Measurements from ENCODE around the gene PRKCE. TPM values are rescaled to one million over a fixed set of nuclear protein-coding genes. Genes with fewer than 3 reads are reported as not detected.
A peak's percentile ranks its signal among the peaks of the same experiment; 100 is the strongest.
"Not testable (repeated sequence)": the region's sequence is repeated elsewhere in the genome, so short reads cannot be mapped to it uniquely, and the experiment has no call there.

The PRKCE gene
- total RNA-seq, 1 experiment from 2014 or later: 12.1 TPM

GRCh38 chr2:46213906-46214305 is 562.4 kb downstream of the PRKCE start:
- intact Hi-C loops (cut with micrococcal nuclease): no loop called here
- ChIA-PET POLR2A (no interaction called here), CTCF (no interaction called here)
- Mint-ChIP-seq H3K27ac (ENCODE audit: low read depth, unreplicated experiment) (no peak overlapping the region), H3K36me3 (ENCODE audit: insufficient read depth, unreplicated experiment) (no peaks in the 10 kb centered on the region), H3K27me3 (ENCODE audit: insufficient read depth, unreplicated experiment) (no peaks in the 10 kb centered on the region), H3K4me3 (ENCODE audit: unreplicated experiment) (no peak overlapping the region), H3K4me1 (ENCODE audit: insufficient read depth, unreplicated experiment) (peaks cover 11% of the 10 kb centered on the region), H3K9me3 (ENCODE audit: unreplicated experiment) (peaks cover 19% of the 10 kb centered on the region)
- no peak for DNase-seq (ENCODE audit: unreplicated experiment)
- no peak for TF ChIP-seq CTCF (IDR thresholded peaks at IDR 0.05; ENCODE audit: unreplicated experiment)
- BruUV-seq (replicated peaks): no TSS peak

- peaks cover 7% of the 10 kb centered on the region for H3K9me3 Mint-ChIP-seq (ENCODE audit: unreplicated experiment)
- BruUV-seq (replicated peaks): no TSS peak
- no peaks in the 10 kb centered on the region for H3K36me3 Mint-ChIP-seq (ENCODE audit: insufficient read depth, unreplicated experiment)
- TF ChIP-seq CTCF (IDR thresholded peaks at IDR 0.05; ENCODE audit: unreplicated experiment): no peak
- H3K27me3 Mint-ChIP-seq (ENCODE audit: insufficient read depth, unreplicated experiment): no peaks in the 10 kb centered on the region
- no peak overlapping the region for H3K4me3 Mint-ChIP-seq (ENCODE audit: unreplicated experiment)
- intact Hi-C loops (cut with micrococcal nuclease): no loop called here
- ChIA-PET POLR2A (no interaction called here), CTCF (no interaction called here)
- DNase-seq (ENCODE audit: unreplicated experiment): peak; percentile 29
- peaks cover 11% of the 10 kb centered on the region for H3K4me1 Mint-ChIP-seq (ENCODE audit: insufficient read depth, unreplicated experiment)
- H3K27ac Mint-ChIP-seq (ENCODE audit: low read depth, unreplicated experiment): no peak overlapping the region
Measured at GRCh38 chr2:46216213-46216612, 564.7 kb downstream of the PRKCE start.

GRCh38 chr2:46223514-46223913 is 572.0 kb downstream of the PRKCE start:
- BruUV-seq (replicated peaks); intact Hi-C loops (cut with micrococcal nuclease); DNase-seq (ENCODE audit: unreplicated experiment); H3K9me3 Mint-ChIP-seq (ENCODE audit: unreplicated experiment); H3K27ac Mint-ChIP-seq (ENCODE audit: low read depth, unreplicated experiment); H3K36me3 Mint-ChIP-seq (ENCODE audit: insufficient read depth, unreplicated experiment); H3K4me3 Mint-ChIP-seq (ENCODE audit: unreplicated experiment); POLR2A ChIA-PET; H3K27me3 Mint-ChIP-seq (ENCODE audit: insufficient read depth, unreplicated experiment); CTCF ChIA-PET: not testable (repeated sequence)
- peaks cover 14% of the 10 kb centered on the region for H3K4me1 Mint-ChIP-seq (ENCODE audit: insufficient read depth, unreplicated experiment)

- Mint-ChIP-seq H3K27me3 (ENCODE audit: insufficient read depth, unreplicated experiment) (no peaks in the 10 kb centered on the region), H3K9me3 (ENCODE audit: unreplicated experiment) (no peaks in the 10 kb centered on the region), H3K36me3 (ENCODE audit: insufficient read depth, unreplicated experiment) (no peaks in the 10 kb centered on the region), H3K4me1 (ENCODE audit: insufficient read depth, unreplicated experiment) (peaks cover 14% of the 10 kb centered on the region), H3K27ac (ENCODE audit: low read depth, unreplicated experiment) (peak overlapping the region; percentile 90), H3K4me3 (ENCODE audit: unreplicated experiment) (no peak overlapping the region)
- POLR2A ChIA-PET: interaction anchor here (0.5 to 1.7 kb wide), 6 partner anchors 18 to 162 kb away, joined by 3 to 9 read pairs (median 4); no protein-coding TSS in a partner anchor
- no peak for TF ChIP-seq CTCF (IDR thresholded peaks at IDR 0.05; ENCODE audit: unreplicated experiment)
- CTCF ChIA-PET: interaction anchor here (0.6 to 1.0 kb wide), 2 partner anchors 57 to 133 kb away, joined by 3 read pairs; no protein-coding TSS in a partner anchor
- no TSS peak for BruUV-seq (replicated peaks)
- intact Hi-C loops (cut with micrococcal nuclease): loop anchor here (5.0 kb wide), 1 partner anchor 72 kb away; the partner anchor contains the start of gene EPAS1
- DNase-seq (ENCODE audit: unreplicated experiment): no peak
Measured at GRCh38 chr2:46225150-46225625, 573.7 kb downstream of the PRKCE start.

All from MCF 10A (cell line).